ENCODE data around the gene BCAS3. TPM values are rescaled to one million over a fixed set of nuclear protein-coding genes. Genes with fewer than 3 reads are reported as not detected.
"Not testable (repeated sequence)": the region's sequence is repeated elsewhere in the genome, so short reads cannot be mapped to it uniquely, and the experiment has no call there.

BCAS3 gene
- total and polyA plus RNA-seq, 4 donors, result 5.8 to 24.6 (median 10.1) TPM

DNA sequence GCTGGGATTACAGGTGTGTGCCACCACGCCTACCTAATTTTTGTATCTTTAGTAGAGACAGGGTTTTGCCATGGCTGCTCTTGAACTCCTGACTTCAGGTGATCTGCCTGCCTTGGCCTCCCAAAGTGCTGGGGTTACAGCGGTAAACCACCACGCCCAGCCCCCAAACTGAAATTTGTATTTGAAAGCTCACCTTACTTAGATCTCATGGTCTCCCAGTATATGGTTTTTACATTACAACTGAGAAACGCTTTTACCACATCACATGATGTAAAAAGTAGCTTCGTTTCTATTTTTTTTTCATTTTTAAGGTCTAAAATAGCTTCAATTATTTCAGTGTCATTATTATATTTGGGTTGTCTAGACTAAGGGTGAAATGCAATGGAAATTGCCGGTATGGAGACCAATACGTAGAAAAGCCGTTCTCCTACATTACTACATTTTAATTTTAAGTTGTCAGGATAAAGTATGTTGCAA, 93.3 kb downstream of the BCAS3 start:
- no peak overlapping the region for H3K4me3 ChIP-seq (ENCODE audit: low read depth in 1 of 3, low read length in 3 of 3)
- H3K4me1 ChIP-seq (ENCODE audit: control insufficient read depth in 4 of 4, insufficient read depth in 4 of 4, low read length in 3 of 4), result no peaks in the 10 kb centered on the region
- no peaks in the 10 kb centered on the region for H3K36me3 ChIP-seq (ENCODE audit: control insufficient read depth in 4 of 4, insufficient read depth in 3 of 4, low read depth in 1 of 4, low read length in 3 of 4)
- DNase-seq (ENCODE audit: low spot score), result no peak
- H3K27me3 ChIP-seq (ENCODE audit: control insufficient read depth in 4 of 4, insufficient read depth in 4 of 4, low read length in 3 of 4), result no peaks in the 10 kb centered on the region
- peaks cover 0 to 2% (median 0%) of the 10 kb centered on the region in 4 donors for H3K9me3 ChIP-seq (ENCODE audit: control insufficient read depth in 4 of 4, low read length in 3 of 4)
- TF ChIP-seq ATF3 (IDR thresholded peaks at IDR 0.05) (no peak), HNF4A (conservative IDR thresholded peaks at IDR 0.05) (no peak), RAD21 (IDR thresholded peaks at IDR 0.05) (no peak), SP1 (IDR thresholded peaks at IDR 0.05) (no peak), GABPA (IDR thresholded peaks at IDR 0.05 in 1 of 2, conservative IDR thresholded peaks at IDR 0.05 in 1 of 2) (no peak), MAX (IDR thresholded peaks at IDR 0.05) (no peak), RXRA (IDR thresholded peaks at IDR 0.05) (no peak), FOXA2 (IDR thresholded peaks at IDR 0.05) (no peak), REST (IDR thresholded peaks at IDR 0.05) (no peak), ZBTB33 (IDR thresholded peaks at IDR 0.05) (no peak), NR2F2 (IDR thresholded peaks at IDR 0.05) (no peak), YY1 (IDR thresholded peaks at IDR 0.05) (no peak), EGR1 (IDR thresholded peaks at IDR 0.05; ENCODE audit: low read depth in 2 of 2) (no peak)
- TF ChIP-seq, protein P1, sequence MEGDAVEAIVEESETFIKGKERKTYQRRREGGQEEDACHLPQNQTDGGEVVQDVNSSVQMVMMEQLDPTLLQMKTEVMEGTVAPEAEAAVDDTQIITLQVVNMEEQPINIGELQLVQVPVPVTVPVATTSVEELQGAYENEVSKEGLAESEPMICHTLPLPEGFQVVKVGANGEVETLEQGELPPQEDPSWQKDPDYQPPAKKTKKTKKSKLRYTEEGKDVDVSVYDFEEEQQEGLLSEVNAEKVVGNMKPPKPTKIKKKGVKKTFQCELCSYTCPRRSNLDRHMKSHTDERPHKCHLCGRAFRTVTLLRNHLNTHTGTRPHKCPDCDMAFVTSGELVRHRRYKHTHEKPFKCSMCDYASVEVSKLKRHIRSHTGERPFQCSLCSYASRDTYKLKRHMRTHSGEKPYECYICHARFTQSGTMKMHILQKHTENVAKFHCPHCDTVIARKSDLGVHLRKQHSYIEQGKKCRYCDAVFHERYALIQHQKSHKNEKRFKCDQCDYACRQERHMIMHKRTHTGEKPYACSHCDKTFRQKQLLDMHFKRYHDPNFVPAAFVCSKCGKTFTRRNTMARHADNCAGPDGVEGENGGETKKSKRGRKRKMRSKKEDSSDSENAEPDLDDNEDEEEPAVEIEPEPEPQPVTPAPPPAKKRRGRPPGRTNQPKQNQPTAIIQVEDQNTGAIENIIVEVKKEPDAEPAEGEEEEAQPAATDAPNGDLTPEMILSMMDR (IDR thresholded peaks at IDR 0.05; ENCODE audit: low read depth, low read length, missing input control), result no peak
- H3K27ac ChIP-seq (ENCODE audit: low read depth in 1 of 2, low read length in 2 of 2), result no peak overlapping the region
- WGBS, result 98% methylated on average over 8 of the region's 8 CpGs
- no peak overlapping the region for H3K9ac ChIP-seq (ENCODE audit: low read depth in 1 of 2, low read length in 2 of 2)

- not testable (repeated sequence) for H3K27ac ChIP-seq (ENCODE audit: low read depth in 1 of 2, low read length in 2 of 2); H3K4me3 ChIP-seq (ENCODE audit: low read depth in 1 of 3, low read length in 3 of 3); H3K36me3 ChIP-seq (ENCODE audit: control insufficient read depth in 4 of 4, insufficient read depth in 3 of 4, low read depth in 1 of 4, low read length in 3 of 4); H3K9me3 ChIP-seq (ENCODE audit: control insufficient read depth in 4 of 4, low read length in 3 of 4); DNase-seq (ENCODE audit: low spot score); H3K27me3 ChIP-seq (ENCODE audit: control insufficient read depth in 4 of 4, insufficient read depth in 4 of 4, low read length in 3 of 4); H3K4me1 ChIP-seq (ENCODE audit: control insufficient read depth in 4 of 4, insufficient read depth in 4 of 4, low read length in 3 of 4); H3K9ac ChIP-seq (ENCODE audit: low read depth in 1 of 2, low read length in 2 of 2)
- WGBS, result 97% methylated on average over 5 of the region's 5 CpGs
Observed at GRCh38 chr17:60771621-60772020, 94.0 kb downstream of the BCAS3 start.
